ENCODE measurements around the gene SLC1A5. TPM values are rescaled to one million over a fixed set of nuclear protein-coding genes. Genes with fewer than 3 reads are reported as not detected.

Gene SLC1A5
- polyA plus RNA-seq, 2 of the 4 experiments (the other 2 are of a cell fraction): 184 to 302 TPM

- ChIA-PET POLR2A (interaction anchor here (1.5 kb wide), 1 partner anchor 29 kb away, joined by 3 read pairs; no protein-coding TSS in a partner anchor), CTCF (interaction anchor here (1.4 to 44.5 kb wide), 7 partner anchors 10 to 55 kb away, joined by 3 to 1222 read pairs (median 7); no protein-coding TSS in a partner anchor)
- H3K4me2 ChIP-seq: peak overlapping the region; percentile 71
- H3K4me1 ChIP-seq: peaks cover 18% of the 10 kb centered on the region
- TF ChIP-seq CBX2 (IDR thresholded peaks at IDR 0.05; ENCODE audit: borderline replicate concordance, low read depth): no peak
- TF ChIP-seq CHD2 (IDR thresholded peaks at IDR 0.05; ENCODE audit: low read length, partially characterized antibody): no peak
- TF ChIP-seq E2F6 (IDR thresholded peaks at IDR 0.05; ENCODE audit: borderline replicate concordance, low read depth): no peak
- no peak for TF ChIP-seq RAD21 (conservative IDR thresholded peaks at IDR 0.05 in 1 of 2, IDR thresholded peaks at IDR 0.05 in 1 of 2)
- no peak for TF ChIP-seq HES2 (IDR thresholded peaks at IDR 0.05)
- no peak for TF ChIP-seq BHLHE40 (IDR thresholded peaks at IDR 0.05; ENCODE audit: low read depth, low read length)
- no peak for TF ChIP-seq SREBF2 (IDR thresholded peaks at IDR 0.05)
- TF ChIP-seq FOXS1 (CRISPR knock-in tag; IDR thresholded peaks at IDR 0.05): no peak
- TF ChIP-seq NFE2L2 (conservative IDR thresholded peaks at IDR 0.05; ENCODE audit: low read length): no peak
- no peaks in the 10 kb centered on the region for H3K9me3 ChIP-seq
- FAIRE-seq: no peak
- no peak overlapping the region for H3K4me3 ChIP-seq
- H3K27ac ChIP-seq: peak overlapping the region; percentile 38 to 74
- DNase-seq (ENCODE audit: low read depth in 1 of 2, low spot score in 1 of 2): peak in 1 of 2 experiments; percentile 33
- 67% methylated on average over 24 of the region's 24 CpGs for WGBS (ENCODE audit: missing lambda C conversion rate)
- ATAC-seq: peak; percentile 68
These were observed 24.8 kb upstream of the SLC1A5 start for GRCh38 chr19:46812977-46813838.

- 86% methylated on average over 12 of the region's 13 CpGs for WGBS (ENCODE audit: missing lambda C conversion rate)
- Histone ChIP-seq H3K4me1 (peaks cover 18% of the 10 kb centered on the region), H3K4me2 (no peak overlapping the region), H3K27ac (no peak overlapping the region), H3K9me3 (no peaks in the 10 kb centered on the region), H3K4me3 (no peak overlapping the region)
- TF ChIP-seq JUN (IDR thresholded peaks at IDR 0.05) (no peak), TFCP2L1 (CRISPR knock-in tag; IDR thresholded peaks at IDR 0.05) (no peak), CTCF (IDR thresholded peaks at IDR 0.05) (no peak), POLR2A (IDR thresholded peaks at IDR 0.05; ENCODE audit: low read length) (no peak), KDM5A (IDR thresholded peaks at IDR 0.05) (no peak), NR3C1 (IDR thresholded peaks at IDR 0.05) (no peak), MYC (IDR thresholded peaks at IDR 0.05; ENCODE audit: borderline replicate concordance, low read length) (no peak), RARB (CRISPR knock-in tag; IDR thresholded peaks at IDR 0.05) (no peak), PBX3 (IDR thresholded peaks at IDR 0.05) (no peak), CBX2 (IDR thresholded peaks at IDR 0.05; ENCODE audit: borderline replicate concordance, low read depth) (no peak), NFE2L2 (conservative IDR thresholded peaks at IDR 0.05; ENCODE audit: low read length) (no peak), CHD4 (IDR thresholded peaks at IDR 0.05; ENCODE audit: borderline replicate concordance) (no peak), KDM1A (IDR thresholded peaks at IDR 0.05; ENCODE audit: low read depth) (no peak), ZNF302 (CRISPR knock-in tag; IDR thresholded peaks at IDR 0.05) (no peak), TP53 (CRISPR knock-in tag; IDR thresholded peaks at IDR 0.05) (no peak)
- FAIRE-seq: peak; percentile 7
- CTCF ChIA-PET: interaction anchor here (0.6 to 2.1 kb wide), 8 partner anchors 13 to 958 kb away, joined by 3 to 12 read pairs (median 5); no protein-coding TSS in a partner anchor
- no peak for DNase-seq (ENCODE audit: low read depth in 1 of 2, low spot score in 1 of 2)
- ATAC-seq: no peak
- POLR2A ChIA-PET: no interaction called here
These were observed 21.3 kb upstream of the SLC1A5 start for GRCh38 chr19:46809534-46810272.

All from A549 (cell line).